NCI-H1694 (cell line): ENCODE data around the gene CDC42BPG.
"Not testable (repeated sequence)": the region's sequence is repeated elsewhere in the genome, so short reads cannot be mapped to it uniquely, and the experiment has no call there.

Source experiments
- DNase-seq: peaks from one replicate; lab custom pipeline; 2025; lab: John Stamatoyannopoulos, UW

Gene CDC42BPG

GRCh38 chr11:64835616-64836447, 8.6 kb downstream of the CDC42BPG start:
- DNase-seq: no peak

GRCh38 chr11:64834723-64835615, 9.5 kb downstream of the CDC42BPG start:
- no peak for DNase-seq

GRCh38 chr11:64834031-64834722, 10.3 kb downstream of the CDC42BPG start:
- no peak for DNase-seq

- no peak for DNase-seq
Measured at GRCh38 chr11:64833509-64833908, 10.9 kb downstream of the CDC42BPG start.

- DNase-seq: no peak
Measured at GRCh38 chr11:64833198-64833502, 11.3 kb downstream of the CDC42BPG start.

GRCh38 chr11:64832467-64833197, 11.8 kb downstream of the CDC42BPG start:
- DNase-seq: no peak

- no peak for DNase-seq
Measured at GRCh38 chr11:64831411-64831891, 13.0 kb downstream of the CDC42BPG start.

GRCh38 chr11:64829536-64830251, 14.8 kb downstream of the CDC42BPG start:
- DNase-seq: no peak

GRCh38 chr11:64827451-64827839, 17.0 kb downstream of the CDC42BPG start:
- no peak for DNase-seq

GRCh38 chr11:64826578-64827450, 17.6 kb downstream of the CDC42BPG start:
- DNase-seq: no peak

GRCh38 chr11:64826062-64826461, 18.4 kb downstream of the CDC42BPG start:
- DNase-seq: no peak

GRCh38 chr11:64823568-64824119, 20.8 kb downstream of the CDC42BPG start:
- no peak for DNase-seq

GRCh38 chr11:64817476-64817875, 27.0 kb downstream of the CDC42BPG start:
- DNase-seq: no peak

- DNase-seq: not testable (repeated sequence)
Measured at GRCh38 chr11:64815433-64815832, 29.0 kb downstream of the CDC42BPG start.

- no peak for DNase-seq
Measured at GRCh38 chr11:64814712-64815187, 29.7 kb downstream of the CDC42BPG start.

- no peak for DNase-seq
Measured at GRCh38 chr11:64813826-64814225, 30.6 kb downstream of the CDC42BPG start.

- no peak for DNase-seq
Measured at GRCh38 chr11:64810891-64811272, 33.6 kb downstream of the CDC42BPG start.

GRCh38 chr11:64810271-64810890, 34.1 kb downstream of the CDC42BPG start, which contains the start of gene MEN1:
MEN1 (minus strand) TSS chr11:64810551; CDS start chr11:64810109, 442 bp downstream.
- peak; percentile 88 for DNase-seq

- DNase-seq: no peak
Measured at GRCh38 chr11:64809781-64810241, 34.6 kb downstream of the CDC42BPG start.
